ENCODE measurements around the gene RASL11B.

GRCh38 chr4:52873191-52873590 is 11.1 kb downstream of the RASL11B start:
- TF ChIP-seq CTCF (conservative IDR thresholded peaks at IDR 0.05; ENCODE audit: low read length) (no peak), EZH2phosphoT487 (IDR thresholded peaks at IDR 0.05; ENCODE audit: borderline replicate concordance) (no peak)

Measured in Loucy (cell line).